SU-DHL-6 (cell line): Measurements from ENCODE around the gene TLCD3B.

Experiments
- H2AFZ ChIP-seq: fragments of 200-600 bp; sonication (generic); 2 replicates; pipeline ENCODE4 v1.6.1; 2014; ENCODE audit warnings: low read depth, mild to moderate bottlenecking, moderate library complexity, mixed read lengths, antibody characterized with exemption, low read length; ENCODE audit not compliant: severe bottlenecking
- H3F3A ChIP-seq: fragments of 200-600 bp; shearing (Covaris generic); 2 replicates; pipeline ENCODE4 v1.6.0; 2016; ENCODE audit warnings: antibody characterized with exemption, mild to moderate bottlenecking; ENCODE audit not compliant: insufficient read depth
- H3K27ac ChIP-seq: fragments of 200-600 bp; sonication (generic); 2 replicates; pipeline ENCODE4 v1.5.1; 2016; ENCODE audit warnings: low read depth, mild to moderate bottlenecking, low read length, moderate library complexity, mixed read lengths
- H3K27me3 ChIP-seq: fragments of 200-600 bp; sonication (generic), shearing (Covaris generic); 2 replicates; pipeline ENCODE4 v1.6.0; 2014; ENCODE audit warnings: mild to moderate bottlenecking, low read length
- H3K36me3 ChIP-seq: fragments of 200-600 bp; sonication (generic); 2 replicates; pipeline ENCODE4 v1.6.1; 2014; ENCODE audit warnings: mild to moderate bottlenecking, low read length, mixed read lengths
- H3K4me2 ChIP-seq: fragments of 300-600, 200-600 bp; shearing (Covaris generic), sonication (generic); 2 replicates; pipeline ENCODE4 v1.6.0; 2014; ENCODE audit warnings: low read length, low read depth, mild to moderate bottlenecking; ENCODE audit not compliant: poor library complexity, severe bottlenecking
- H3K4me3 ChIP-seq: fragments of 200-600 bp; sonication (generic); 2 replicates; pipeline ENCODE4 v1.5.1; 2014; ENCODE audit warnings: antibody characterized with exemption, low read length, mild to moderate bottlenecking, mixed read lengths; ENCODE audit not compliant: insufficient read depth, poor library complexity, severe bottlenecking
- H3K79me2 ChIP-seq: fragments of 200-600 bp; sonication (generic); 2 replicates; pipeline ENCODE4 v1.6.1; 2014; ENCODE audit warnings: mild to moderate bottlenecking, low read length, moderate library complexity; ENCODE audit not compliant: insufficient read depth
- H3K9ac ChIP-seq: fragments of 200-600 bp; sonication (generic); 2 replicates; pipeline ENCODE4 v1.7.0; 2014; ENCODE audit warnings: mild to moderate bottlenecking, low read length
- H3K9me2 ChIP-seq: fragments of 200-600 bp; sonication (generic); replicated peaks from 2 replicates; pipeline ENCODE4 v1.6.1; 2014; ENCODE audit warnings: low read length; ENCODE audit not compliant: insufficient read depth
- H3K9me3 ChIP-seq: fragments of 200-600 bp; sonication (generic); 2 replicates; pipeline ENCODE4 v1.6.1; 2014; ENCODE audit warnings: low read length, mixed read lengths; ENCODE audit not compliant: insufficient read depth
- H4K20me1 ChIP-seq: fragments of 200-600 bp; sonication (generic); 2 replicates; pipeline ENCODE4 v1.6.1; 2014; ENCODE audit warnings: low read depth, mild to moderate bottlenecking, antibody characterized with exemption, low read length, moderate library complexity, mixed read lengths
- EZH2phosphoT487 ChIP-seq: fragments of 200-600 bp; sonication (generic), shearing (Covaris generic); conservative IDR thresholded peaks from 2 replicates; pipeline ENCODE4 v1.6.1; 2018; ENCODE audit warnings: mild to moderate bottlenecking, antibody characterized with exemption, low read length, moderate library complexity, mixed read lengths
- TF ChIP-seq, protein P1 (sequence below): fragments of 200-600 bp; sonication (generic); IDR thresholded peaks from one replicate; pipeline ENCODE4 v1.5.1; 2017; ENCODE audit warnings: antibody characterized with exemption, mild to moderate bottlenecking, low read length, moderate library complexity; ENCODE audit not compliant: insufficient read depth, poor library complexity, severe bottlenecking

TLCD3B gene

GRCh38 chr16:30065943-30066760, 35.1 kb upstream of the TLCD3B start:
- Histone ChIP-seq H3K27me3 (no peaks in the 10 kb centered on the region), H3K79me2 (peaks cover 34% of the 10 kb centered on the region), H3K9me2 (no peaks in the 10 kb centered on the region), H4K20me1 (no peaks in the 10 kb centered on the region; the same call in 1 of the 2 replicates), H3K4me3 (peak overlapping the region; percentile 84), H3K27ac (peak overlapping the region; percentile 65), H3F3A (peaks cover 5% of the 10 kb centered on the region; the same call in 1 of the 2 replicates), H2AFZ (no peak overlapping the region), H3K36me3 (peaks cover 16% of the 10 kb centered on the region), H3K9me3 (no peaks in the 10 kb centered on the region), H3K4me2 (peak overlapping the region; percentile 68), H3K9ac (peak overlapping the region; percentile 98)
- TF ChIP-seq, protein P1, sequence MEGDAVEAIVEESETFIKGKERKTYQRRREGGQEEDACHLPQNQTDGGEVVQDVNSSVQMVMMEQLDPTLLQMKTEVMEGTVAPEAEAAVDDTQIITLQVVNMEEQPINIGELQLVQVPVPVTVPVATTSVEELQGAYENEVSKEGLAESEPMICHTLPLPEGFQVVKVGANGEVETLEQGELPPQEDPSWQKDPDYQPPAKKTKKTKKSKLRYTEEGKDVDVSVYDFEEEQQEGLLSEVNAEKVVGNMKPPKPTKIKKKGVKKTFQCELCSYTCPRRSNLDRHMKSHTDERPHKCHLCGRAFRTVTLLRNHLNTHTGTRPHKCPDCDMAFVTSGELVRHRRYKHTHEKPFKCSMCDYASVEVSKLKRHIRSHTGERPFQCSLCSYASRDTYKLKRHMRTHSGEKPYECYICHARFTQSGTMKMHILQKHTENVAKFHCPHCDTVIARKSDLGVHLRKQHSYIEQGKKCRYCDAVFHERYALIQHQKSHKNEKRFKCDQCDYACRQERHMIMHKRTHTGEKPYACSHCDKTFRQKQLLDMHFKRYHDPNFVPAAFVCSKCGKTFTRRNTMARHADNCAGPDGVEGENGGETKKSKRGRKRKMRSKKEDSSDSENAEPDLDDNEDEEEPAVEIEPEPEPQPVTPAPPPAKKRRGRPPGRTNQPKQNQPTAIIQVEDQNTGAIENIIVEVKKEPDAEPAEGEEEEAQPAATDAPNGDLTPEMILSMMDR, result no peak
- TF ChIP-seq EZH2phosphoT487, result no peak

DNA sequence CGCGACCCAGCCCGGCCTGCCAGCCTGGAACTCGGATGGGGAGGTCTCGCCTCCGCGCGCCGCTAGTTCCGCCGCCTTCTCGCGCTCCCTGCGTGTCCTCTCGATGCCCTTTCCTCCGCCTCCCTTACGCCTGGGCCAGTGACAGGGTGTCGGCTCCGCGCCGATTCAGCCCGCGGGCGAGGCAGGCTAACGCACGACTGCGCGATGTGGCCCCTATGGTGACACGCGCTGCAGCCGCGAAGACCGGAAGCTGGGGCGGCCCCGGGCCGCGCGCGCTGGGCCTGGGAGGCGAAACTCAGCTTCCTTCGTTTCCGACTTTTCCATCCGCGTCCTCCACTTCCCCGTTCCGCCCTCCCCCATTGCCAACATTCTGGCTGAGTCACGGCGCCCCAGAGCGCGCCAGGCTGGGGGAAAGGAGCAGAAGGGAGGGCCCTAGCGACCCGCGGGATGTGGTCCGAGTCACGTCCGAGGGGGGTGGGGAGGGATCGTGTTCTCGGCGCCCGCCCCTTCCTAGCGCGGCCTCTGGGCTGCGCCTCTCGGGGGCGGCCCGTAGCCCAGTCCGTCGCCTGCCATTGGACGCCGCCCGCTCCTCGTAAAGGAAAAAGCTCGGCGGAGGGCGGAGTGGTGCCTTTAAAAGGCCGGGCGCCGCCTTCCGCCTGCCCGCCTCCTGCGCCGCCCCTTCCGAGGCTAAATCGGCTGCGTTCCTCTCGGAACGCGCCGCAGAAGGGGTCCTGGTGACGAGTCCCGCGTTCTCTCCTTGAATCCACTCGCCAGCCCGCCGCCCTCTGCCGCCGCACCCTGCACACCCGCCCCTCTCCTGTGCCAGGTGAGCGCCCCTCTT, 34.3 kb upstream of the TLCD3B start, which contains the start of gene ALDOA:
Gene ALDOA, plus strand, starts transcription at position 659 of the 841 bp plus-strand sequence. CDS start 1,138 bp downstream, outside the sequence.
- Histone ChIP-seq H3K27me3 (no peaks in the 10 kb centered on the region), H3K9me3 (no peaks in the 10 kb centered on the region), H3K27ac (peak within 1 kb of the TSS; percentile 97), H4K20me1 (no peaks in the 10 kb centered on the region; the same call in 1 of the 2 replicates), H3K36me3 (peaks cover 13% of the 10 kb centered on the region), H2AFZ (peak within 1 kb of the TSS; percentile 8), H3K79me2 (peaks cover 34% of the 10 kb centered on the region), H3K4me2 (peak within 1 kb of the TSS; percentile 87), H3K9ac (peak within 1 kb of the TSS; percentile 98), H3K4me3 (peak within 1 kb of the TSS; percentile 84), H3F3A (peaks cover 3% of the 10 kb centered on the region; the same call in 1 of the 2 replicates), H3K9me2 (no peaks in the 10 kb centered on the region)
- no peak for TF ChIP-seq EZH2phosphoT487
- TF ChIP-seq, protein P1, result no peak

GRCh38 chr16:30064729-30065101, 33.6 kb upstream of the TLCD3B start:
- no peaks in the 10 kb centered on the region for H3K9me2 ChIP-seq
- no peaks in the 10 kb centered on the region for H3K27me3 ChIP-seq
- no peaks in the 10 kb centered on the region; the same call in 1 of the 2 replicates for H4K20me1 ChIP-seq
- TF ChIP-seq EZH2phosphoT487, result no peak
- TF ChIP-seq, protein P1, result no peak
- H3K36me3 ChIP-seq, result peaks cover 12% of the 10 kb centered on the region
- peak overlapping the region; percentile 84 for H3K4me3 ChIP-seq
- H3K27ac ChIP-seq, result peak overlapping the region; percentile 97
- peak overlapping the region; percentile 98 for H3K9ac ChIP-seq
- peaks cover 34% of the 10 kb centered on the region for H3K79me2 ChIP-seq
- H3K4me2 ChIP-seq, result peak overlapping the region; percentile 87
- no peaks in the 10 kb centered on the region; the same call in 1 of the 2 replicates for H3F3A ChIP-seq
- no peaks in the 10 kb centered on the region for H3K9me3 ChIP-seq
- H2AFZ ChIP-seq, result no peak overlapping the region
